GM18873 (cell line): Measurements from ENCODE around the gene EXOC6B.
A peak's percentile ranks its signal among the peaks of the same experiment; 100 is the strongest.

Source experiments
- ATAC-seq: cut with Tn5 transposase; IDR thresholded peaks from one replicate; pipeline ENCODE4 v1.9.1; 2021; ENCODE audit warnings: mild to moderate bottlenecking, moderate library complexity, moderate number of reproducible peaks; ENCODE audit not compliant: unreplicated experiment, low FRiP score

Gene EXOC6B

GRCh38 chr2:72825257-72826155 lies at the start of gene EXOC6B:
Gene EXOC6B (minus strand): TSS chr2:72826033.
- ATAC-seq, result peak; percentile 89

GRCh38 chr2:72871880-72872279 lies 46.0 kb upstream of the EXOC6B start:
- no peak for ATAC-seq

- no peak for ATAC-seq
These were observed 45.2 kb upstream of the EXOC6B start for GRCh38 chr2:72871060-72871459.

GRCh38 chr2:72864500-72864899 lies 38.7 kb upstream of the EXOC6B start:
- ATAC-seq, result no peak

GRCh38 chr2:72863046-72863445 lies 37.2 kb upstream of the EXOC6B start:
- ATAC-seq, result no peak

- ATAC-seq, result peak; percentile 88
These were observed 36.6 kb upstream of the EXOC6B start for GRCh38 chr2:72862239-72862988.

GRCh38 chr2:72859831-72860262 lies 34.0 kb upstream of the EXOC6B start:
- ATAC-seq, result peak; percentile 56

- ATAC-seq, result no peak
These were observed 25.5 kb upstream of the EXOC6B start for GRCh38 chr2:72851333-72851732.

- ATAC-seq, result no peak
These were observed 23.3 kb upstream of the EXOC6B start for GRCh38 chr2:72849138-72849462.

- no peak for ATAC-seq
These were observed 22.8 kb upstream of the EXOC6B start for GRCh38 chr2:72848436-72849137.

- no peak for ATAC-seq
These were observed 21.9 kb upstream of the EXOC6B start for GRCh38 chr2:72847534-72848315.

GRCh38 chr2:72846171-72847095 lies 20.6 kb upstream of the EXOC6B start:
- ATAC-seq, result peak; percentile 91

- ATAC-seq, result no peak
These were observed 17.5 kb upstream of the EXOC6B start for GRCh38 chr2:72843301-72843700.

GRCh38 chr2:72841462-72842125 lies 15.8 kb upstream of the EXOC6B start:
- ATAC-seq, result no peak

GRCh38 chr2:72840066-72840465 lies 14.2 kb upstream of the EXOC6B start:
- ATAC-seq, result no peak

GRCh38 chr2:72837171-72837570 lies 11.3 kb upstream of the EXOC6B start:
- ATAC-seq, result no peak

GRCh38 chr2:72835403-72835802 lies 9.6 kb upstream of the EXOC6B start:
- ATAC-seq, result no peak

- ATAC-seq, result no peak
These were observed 8.8 kb upstream of the EXOC6B start for GRCh38 chr2:72834596-72834995.
